K562 (cell line): ENCODE measurements around the gene ZDHHC14. TPM values are rescaled to one million over a fixed set of nuclear protein-coding genes. Genes with fewer than 3 reads are reported as not detected.
A peak's percentile ranks its signal among the peaks of the same experiment; 100 is the strongest.

Experiments
- ATAC-seq: fragments of 200-7000 bp; cut with Tn5 transposase; 3 replicates; pipeline ENCODE4 v1.9.1; 2020; ENCODE audit warnings: moderate library complexity
- BruUV-seq: library from RNA; stranded (reverse); fragments of 400-500 nt; replicated peaks from 2 replicates; lab custom pipeline; 2021; lab: Mats Ljungman, UMichigan
- CTCF ChIA-PET: fragments of 300-600 bp; formaldehyde crosslinking; extraction: SDS; loops from one replicate; lab custom pipeline; 2021; ENCODE audit warnings: low intra/inter-chr PET ratio; lab: Yijun Ruan, JAX
- POLR2A ChIA-PET: fragments of 300-600, 350-650 bp; sonication (Branson Sonifier 250); formaldehyde crosslinking; extraction: SDS; loops from one replicate; lab custom pipeline; 2021; ENCODE audit warnings: antibody characterized with exemption, inconsistent platforms; lab: Yijun Ruan, JAX
- DNase-seq, 4 experiments: peaks; one replicate each; pipeline versions ENCODE4 v3.0.0 to v3.0.0-alpha.2; 2011 to 2018; ENCODE audit warnings: low spot score in 3 of 4, mixed read lengths in 3 of 4; ENCODE audit errors: extremely low read depth in 1 of 4
- FAIRE-seq: peaks from 2 replicates; lab custom pipeline; 2011; peaks lifted over from hg19 to GRCh38; lab: Jason Lieb, UNC
- H2AFZ ChIP-seq: 2 replicates; pipeline ENCODE4 v1.6.0; 2011; ENCODE audit warnings: low read depth, low read length, control low read depth, inconsistent platforms
- H3K27ac ChIP-seq: fragments of 200-600 bp; 3 replicates; pipeline ENCODE4 v1.8.0; 2011; ENCODE audit warnings: low read depth, mild to moderate bottlenecking, control low read depth, inconsistent platforms, low read length, moderate library complexity, mixed read lengths; ENCODE audit errors: extremely low read depth
- H3K27me3 ChIP-seq, 2 experiments: fragments of 300-600 bp in 1 of 2; 2 replicates in 1 of 2; 3 replicates in 1 of 2; pipeline versions ENCODE4 v1.6.0 to v1.8.0; 2011; ENCODE audit warnings: inconsistent platforms in 2 of 2, low read length in 2 of 2, mild to moderate bottlenecking in 1 of 2, mixed read lengths in 1 of 2, moderate library complexity in 1 of 2; ENCODE audit not compliant: control insufficient read depth in 2 of 2, insufficient read depth in 2 of 2
- H3K36me3 ChIP-seq: fragments of 300-600 bp; 3 replicates; pipeline ENCODE4 v1.8.0; 2011; ENCODE audit warnings: mild to moderate bottlenecking, low read length, inconsistent platforms; ENCODE audit not compliant: control insufficient read depth, insufficient read depth
- H3K4me1 ChIP-seq, 2 experiments: fragments of 200-600 bp in 1 of 2; replicated peaks in 1 of 2; 2 replicates in 1 of 2; 3 replicates in 1 of 2; pipeline versions ENCODE4 v1.5.1 to v1.8.0; 2011; ENCODE audit warnings: inconsistent platforms in 2 of 2, low read length in 2 of 2, mild to moderate bottlenecking in 1 of 2, mixed read lengths in 1 of 2, moderate library complexity in 1 of 2; ENCODE audit not compliant: control insufficient read depth in 2 of 2, insufficient read depth in 2 of 2
- H3K4me2 ChIP-seq: 2 replicates; pipeline ENCODE4 v1.6.1; 2011; ENCODE audit warnings: low read length, control low read depth, inconsistent platforms, mixed read lengths; ENCODE audit not compliant: insufficient read depth
- H3K4me3 ChIP-seq: fragments of 200-600 bp; sonication (generic), shearing (Covaris generic); 2 replicates; pipeline ENCODE4 v1.5.1; 2016; ENCODE audit warnings: control low read depth, inconsistent platforms
- H3K79me2 ChIP-seq: fragments of 200-600 bp; 3 replicates; pipeline ENCODE4 v1.8.0; 2011; ENCODE audit warnings: low read length, inconsistent platforms; ENCODE audit not compliant: control insufficient read depth, insufficient read depth
- H3K9ac ChIP-seq, 2 experiments: 2 replicates each; pipeline versions ENCODE4 v1.6.0 to v1.6.1; 2011; ENCODE audit warnings: low read depth in 2 of 2, low read length in 2 of 2, control low read depth in 1 of 2, inconsistent platforms in 1 of 2, mild to moderate bottlenecking in 1 of 2, mixed read lengths in 1 of 2; ENCODE audit not compliant: insufficient read depth in 1 of 2
- H3K9me1 ChIP-seq: one replicate; pipeline ENCODE4 v1.6.0; 2011; ENCODE audit warnings: inconsistent platforms, mild to moderate bottlenecking, low read length, moderate library complexity; ENCODE audit not compliant: control insufficient read depth, insufficient read depth
- H3K9me3 ChIP-seq: replicated peaks from 2 replicates; pipeline ENCODE4 v1.5.1; 2011; ENCODE audit warnings: low read depth, low read length, inconsistent platforms; ENCODE audit not compliant: control insufficient read depth, insufficient read depth
- H4K20me1 ChIP-seq: replicated peaks from 2 replicates; pipeline ENCODE4 v1.6.1; 2011; ENCODE audit warnings: low read length, inconsistent platforms, mixed read lengths; ENCODE audit not compliant: control insufficient read depth, insufficient read depth
- ATF7 ChIP-seq: fragments of 450-650 bp; IDR thresholded peaks from 2 replicates; pipeline ENCODE4 v1.7.1; 2014; ENCODE audit warnings: mild to moderate bottlenecking, moderate library complexity
- BACH1 ChIP-seq: fragments of 200-800 bp; sonication (Bioruptor generic); IDR thresholded peaks from 2 replicates; pipeline ENCODE4 v1.6.1; 2016; ENCODE audit warnings: missing genetic modification characterization, missing compliant biosample characterization
- CREM ChIP-seq: IDR thresholded peaks from 2 replicates; pipeline ENCODE4 v1.6.1; 2014; ENCODE audit warnings: antibody characterized with exemption, low read depth
- HIVEP1 ChIP-seq: fragments of 250-450 bp; sonication (Bioruptor Pico); IDR thresholded peaks from 2 replicates; pipeline ENCODE4 v1.4.0; 2020; ENCODE audit warnings: mild to moderate bottlenecking
- MAFK ChIP-seq: IDR thresholded peaks from 2 replicates; pipeline ENCODE4 v1.6.1; 2011; ENCODE audit warnings: low read length, improper control_type of control experiment
- MAZ ChIP-seq, 2 experiments: fragments of 450-650 bp in 1 of 2; sonication (generic) in 1 of 2; formaldehyde crosslinking; IDR thresholded peaks in 1 of 2; conservative IDR thresholded peaks in 1 of 2; 2 replicates each; pipeline versions ENCODE4 v1.4.0 to v1.5.0; 2020; ENCODE audit warnings: mild to moderate bottlenecking in 1 of 2, missing genetic modification reagents in 1 of 2
- MYBL2 ChIP-seq, 2 experiments: fragments of 450-650 bp in 1 of 2; sonication (generic) in 1 of 2; formaldehyde crosslinking in 1 of 2; IDR thresholded peaks; 2 replicates each; pipeline versions ENCODE4 v1.6.1 to v1.8.1; 2017 to 2022; ENCODE audit warnings: borderline replicate concordance in 1 of 2, inconsistent platforms in 1 of 2, low read depth in 1 of 2, mild to moderate bottlenecking in 1 of 2, missing genetic modification reagents in 1 of 2, moderate library complexity in 1 of 2
- NFIC ChIP-seq: fragments of 450-650 bp; IDR thresholded peaks from 2 replicates; pipeline ENCODE4 v1.6.1; 2017; ENCODE audit warnings: mild to moderate bottlenecking, inconsistent platforms
- NFIX ChIP-seq: fragments of 250-450 bp; sonication (Bioruptor Pico); IDR thresholded peaks from 2 replicates; pipeline ENCODE4 v1.4.0; 2020; ENCODE audit warnings: low read depth, mild to moderate bottlenecking, moderate library complexity
- POLR2G ChIP-seq: fragments of 200-400 bp; formaldehyde crosslinking; IDR thresholded peaks from 2 replicates; pipeline ENCODE4 v1.6.1; 2017; ENCODE audit warnings: low read depth, mild to moderate bottlenecking, antibody characterized with exemption, low read length, moderate library complexity
- RBFOX2 ChIP-seq: fragments of 200-400 bp; formaldehyde crosslinking; IDR thresholded peaks from 2 replicates; pipeline ENCODE4 v1.6.1; 2017; ENCODE audit warnings: low read depth, mild to moderate bottlenecking, low read length, moderate library complexity
- RBM25 ChIP-seq: fragments of 200-400 bp; formaldehyde crosslinking; IDR thresholded peaks from 2 replicates; pipeline ENCODE4 v1.6.1; 2018; ENCODE audit warnings: low read length, low read depth, moderate library complexity; ENCODE audit not compliant: severe bottlenecking
- SMAD4 ChIP-seq: fragments of 250-450 bp; sonication (Bioruptor Pico); conservative IDR thresholded peaks from 2 replicates; pipeline ENCODE4 v1.8.0; 2021; ENCODE audit warnings: inconsistent platforms, mild to moderate bottlenecking, moderate library complexity
- TEAD1 ChIP-seq, 2 experiments: fragments of 450-650 bp in 1 of 2; sonication (generic) in 1 of 2; formaldehyde crosslinking; IDR thresholded peaks; 2 replicates each; pipeline versions ENCODE4 v1.4.0 to v1.8.0; 2020 to 2022; ENCODE audit warnings: mild to moderate bottlenecking in 2 of 2, missing genetic modification reagents in 1 of 2
- WGBS: fragments of 100-300 bp; shearing (Covaris generic); methylation state at CpG from one replicate; pipeline ENCODE4 v1.1.6; 2016; ENCODE audit warnings: low coverage, mixed read lengths; ENCODE audit not compliant: insufficient coverage; ENCODE audit errors: missing lambda C conversion rate; 5-methylcytosine and 5-hydroxymethylcytosine counted together
- in situ Hi-C: fragments of 300-500 bp; cut with MboI; formaldehyde crosslinking; loops from 4 replicates; pipeline ENCODE4 v1.15.0; 2018; ENCODE audit warnings: inconsistent platforms, mixed read lengths
- intact Hi-C: fragments of 100-400 bp; cut with micrococcal nuclease; formaldehyde crosslinking; loops from 2 replicates; pipeline ENCODE4 v1.14.2; 2022
- polyA plus RNA-seq, 8 experiments: library from polyadenylated mRNA; depleted of rRNA in 4 of 8; stranded (reverse) in 5 of 8; unstranded in 3 of 8; fragments of >200 nt; fragmentation: Nextera tagmentation in 2 of 8; fragmentation: Illumina TruSeq in 1 of 8; extraction: Ambion mirVana in 2 of 8; extraction: Trizol in 1 of 8; gene quantifications; 2 replicates each; pipeline versions ENCODE4 v1.2.1 to v1.2.3, GENCODE V29; 2011 to 2014; ENCODE audit warnings: inconsistent platforms in 1 of 8, missing spikeins in 1 of 8
- total RNA-seq, 7 experiments: library from RNA; depleted of rRNA in 6 of 7; stranded (reverse); fragments of >200 nt in 6 of 7; fragmentation: Illumina TruSeq in 2 of 7; extraction: Trizol in 2 of 7; gene quantifications; 2 replicates each; pipeline versions ENCODE4 v1.2.1 to v1.2.3, GENCODE V29; 2011 to 2021; ENCODE audit warnings: low replicate concordance in 1 of 7
- TF ChIP-seq, protein P1 (sequence below): fragments of 250-450 bp; sonication (Bioruptor Pico); IDR thresholded peaks from 2 replicates; pipeline ENCODE4 v1.8.0; 2021; ENCODE audit warnings: mild to moderate bottlenecking, moderate library complexity
- TF ChIP-seq, protein P2 (sequence below): sonication (generic); formaldehyde crosslinking; IDR thresholded peaks from 2 replicates; pipeline ENCODE4 v1.9.0; 2022; ENCODE audit warnings: mild to moderate bottlenecking, missing genetic modification reagents
- TF ChIP-seq, protein P3 (sequence below): fragments of 250-450 bp; sonication (Bioruptor Pico); IDR thresholded peaks from 2 replicates; pipeline ENCODE4 v1.5.0; 2021
- TF ChIP-seq, protein P4 (sequence below): sonication (generic); formaldehyde crosslinking; IDR thresholded peaks from 2 replicates; pipeline ENCODE4 v1.8.0; 2022; ENCODE audit warnings: missing genetic modification reagents, mild to moderate bottlenecking, moderate library complexity, borderline replicate concordance

ZDHHC14 gene
- total and polyA plus RNA-seq, 9 of the 15 experiments (the other 6 are each of a cell fraction or from before 2014, with no cell fraction given): 0.92 to 23.1 (median 13.8) TPM

DNA sequence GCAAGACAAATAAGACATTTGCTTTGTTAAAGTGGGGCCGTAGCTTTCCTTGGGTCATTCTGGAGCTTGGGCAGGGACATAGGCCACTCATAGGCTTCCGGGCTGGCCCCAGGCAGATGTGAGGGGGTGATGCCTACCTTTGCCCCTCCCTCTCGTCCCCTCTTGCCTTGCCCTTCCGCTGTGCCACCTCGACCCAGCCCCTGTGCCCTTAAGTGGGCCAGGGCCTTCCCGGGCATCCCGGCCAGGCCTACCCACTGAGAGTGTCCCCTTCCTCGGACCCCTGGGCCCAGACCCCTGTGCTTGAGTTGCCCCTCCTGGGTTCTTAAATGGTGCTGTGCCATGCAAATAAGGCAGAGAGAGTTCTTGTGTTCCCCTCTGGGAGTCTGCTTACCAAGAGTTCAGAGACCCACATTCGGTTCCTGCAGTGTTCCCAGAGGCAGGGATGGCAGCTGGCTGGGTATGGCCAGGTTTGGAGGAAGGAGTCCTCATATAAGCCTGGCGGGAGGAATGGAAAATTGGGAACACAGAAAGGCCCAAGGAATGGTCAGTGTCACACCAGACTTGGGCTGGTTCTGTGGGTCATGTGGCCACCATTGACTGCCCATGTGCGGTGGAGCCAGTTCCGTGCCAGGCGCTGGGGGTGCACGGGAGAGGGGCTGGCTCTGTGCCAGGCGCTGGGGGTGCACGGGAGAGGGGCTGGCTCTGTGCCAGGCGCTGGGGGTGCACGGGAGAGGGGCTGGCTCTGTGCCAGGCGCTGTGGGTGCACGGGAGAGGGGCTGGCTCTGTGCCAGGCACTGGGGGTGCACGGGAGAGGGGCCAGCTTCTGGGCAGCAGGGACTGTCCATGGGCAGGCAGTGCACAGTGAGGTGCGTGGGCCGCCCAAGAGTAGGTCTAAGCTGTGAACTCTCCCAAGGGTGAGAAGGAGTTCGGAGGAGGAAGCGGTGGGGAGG lies 268.6 kb downstream of the ZDHHC14 start:
- intact Hi-C loops (no loop called here), in situ Hi-C loops (no loop called here)
- H3K4me2 ChIP-seq: no peak overlapping the region
- H3K36me3 ChIP-seq: peaks cover 11% of the 10 kb centered on the region; the same call in 2 of the 3 replicates
- no peak overlapping the region for H3K27ac ChIP-seq
- H4K20me1 ChIP-seq: no peaks in the 10 kb centered on the region
- DNase-seq (no peak), FAIRE-seq (no peak), ATAC-seq (no peak)
- ChIA-PET CTCF (no interaction called here), POLR2A (interaction anchor here (0.8 kb wide), 1 partner anchor 12 kb away, joined by 3 read pairs; no protein-coding TSS in a partner anchor)
- no peaks in the 10 kb centered on the region for H3K9me3 ChIP-seq
- H3K27me3 ChIP-seq: no peaks in the 10 kb centered on the region
- no peak overlapping the region for H2AFZ ChIP-seq
- WGBS: 69% methylated on average over 24 of the region's 25 CpGs
- H3K4me3 ChIP-seq: no peak overlapping the region
- H3K9ac ChIP-seq: no peak overlapping the region
- H3K9me1 ChIP-seq: no peaks in the 10 kb centered on the region
- H3K79me2 ChIP-seq: no peaks in the 10 kb centered on the region
- no TSS peak for BruUV-seq
- H3K4me1 ChIP-seq: no peaks in the 10 kb centered on the region; a peak in 1 of 5 replicates
- TF ChIP-seq HIVEP1 (CRISPR knock-in tag) (no peak), CREM (no peak), SMAD4 (no peak), POLR2G (peak; percentile 61), ATF7 (no peak), NFIC (peak; percentile 90), NFIX (CRISPR knock-in tag) (no peak), RBFOX2 (no peak), BACH1 (tag) (no peak), RBM25 (no peak), TEAD1 (CRISPR knock-in tag; IDR thresholded peaks at IDR 0.05) (no peak), MYBL2 (IDR thresholded peaks at IDR 0.05; ENCODE audit: low read depth) (no peak), MYBL2 (CRISPR knock-in tag; IDR thresholded peaks at IDR 0.05; ENCODE audit: borderline replicate concordance) (no peak), MAFK (no peak), MAZ (CRISPR knock-in tag; conservative IDR thresholded peaks at IDR 0.05 in 1 of 2, IDR thresholded peaks at IDR 0.05 in 1 of 2) (no peak)
- TF ChIP-seq, protein P1, sequence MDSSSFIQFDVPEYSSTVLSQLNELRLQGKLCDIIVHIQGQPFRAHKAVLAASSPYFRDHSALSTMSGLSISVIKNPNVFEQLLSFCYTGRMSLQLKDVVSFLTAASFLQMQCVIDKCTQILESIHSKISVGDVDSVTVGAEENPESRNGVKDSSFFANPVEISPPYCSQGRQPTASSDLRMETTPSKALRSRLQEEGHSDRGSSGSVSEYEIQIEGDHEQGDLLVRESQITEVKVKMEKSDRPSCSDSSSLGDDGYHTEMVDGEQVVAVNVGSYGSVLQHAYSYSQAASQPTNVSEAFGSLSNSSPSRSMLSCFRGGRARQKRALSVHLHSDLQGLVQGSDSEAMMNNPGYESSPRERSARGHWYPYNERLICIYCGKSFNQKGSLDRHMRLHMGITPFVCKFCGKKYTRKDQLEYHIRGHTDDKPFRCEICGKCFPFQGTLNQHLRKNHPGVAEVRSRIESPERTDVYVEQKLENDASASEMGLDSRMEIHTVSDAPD: no peak
- TF ChIP-seq, protein P2, sequence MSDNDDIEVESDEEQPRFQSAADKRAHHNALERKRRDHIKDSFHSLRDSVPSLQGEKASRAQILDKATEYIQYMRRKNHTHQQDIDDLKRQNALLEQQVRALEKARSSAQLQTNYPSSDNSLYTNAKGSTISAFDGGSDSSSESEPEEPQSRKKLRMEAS: 0 out of 2 replicates have a peak, but pooled peaks have one; percentile 10
- TF ChIP-seq, protein P3, sequence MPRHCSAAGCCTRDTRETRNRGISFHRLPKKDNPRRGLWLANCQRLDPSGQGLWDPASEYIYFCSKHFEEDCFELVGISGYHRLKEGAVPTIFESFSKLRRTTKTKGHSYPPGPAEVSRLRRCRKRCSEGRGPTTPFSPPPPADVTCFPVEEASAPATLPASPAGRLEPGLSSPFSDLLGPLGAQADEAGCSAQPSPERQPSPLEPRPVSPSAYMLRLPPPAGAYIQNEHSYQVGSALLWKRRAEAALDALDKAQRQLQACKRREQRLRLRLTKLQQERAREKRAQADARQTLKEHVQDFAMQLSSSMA: no peak
- TF ChIP-seq, protein P4, sequence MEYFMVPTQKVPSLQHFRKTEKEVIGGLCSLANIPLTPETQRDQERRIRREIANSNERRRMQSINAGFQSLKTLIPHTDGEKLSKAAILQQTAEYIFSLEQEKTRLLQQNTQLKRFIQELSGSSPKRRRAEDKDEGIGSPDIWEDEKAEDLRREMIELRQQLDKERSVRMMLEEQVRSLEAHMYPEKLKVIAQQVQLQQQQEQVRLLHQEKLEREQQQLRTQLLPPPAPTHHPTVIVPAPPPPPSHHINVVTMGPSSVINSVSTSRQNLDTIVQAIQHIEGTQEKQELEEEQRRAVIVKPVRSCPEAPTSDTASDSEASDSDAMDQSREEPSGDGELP (CRISPR knock-in tag): no peak
